ENCODE data around the gene TEKTIP1.

The TEKTIP1 gene

DNA sequence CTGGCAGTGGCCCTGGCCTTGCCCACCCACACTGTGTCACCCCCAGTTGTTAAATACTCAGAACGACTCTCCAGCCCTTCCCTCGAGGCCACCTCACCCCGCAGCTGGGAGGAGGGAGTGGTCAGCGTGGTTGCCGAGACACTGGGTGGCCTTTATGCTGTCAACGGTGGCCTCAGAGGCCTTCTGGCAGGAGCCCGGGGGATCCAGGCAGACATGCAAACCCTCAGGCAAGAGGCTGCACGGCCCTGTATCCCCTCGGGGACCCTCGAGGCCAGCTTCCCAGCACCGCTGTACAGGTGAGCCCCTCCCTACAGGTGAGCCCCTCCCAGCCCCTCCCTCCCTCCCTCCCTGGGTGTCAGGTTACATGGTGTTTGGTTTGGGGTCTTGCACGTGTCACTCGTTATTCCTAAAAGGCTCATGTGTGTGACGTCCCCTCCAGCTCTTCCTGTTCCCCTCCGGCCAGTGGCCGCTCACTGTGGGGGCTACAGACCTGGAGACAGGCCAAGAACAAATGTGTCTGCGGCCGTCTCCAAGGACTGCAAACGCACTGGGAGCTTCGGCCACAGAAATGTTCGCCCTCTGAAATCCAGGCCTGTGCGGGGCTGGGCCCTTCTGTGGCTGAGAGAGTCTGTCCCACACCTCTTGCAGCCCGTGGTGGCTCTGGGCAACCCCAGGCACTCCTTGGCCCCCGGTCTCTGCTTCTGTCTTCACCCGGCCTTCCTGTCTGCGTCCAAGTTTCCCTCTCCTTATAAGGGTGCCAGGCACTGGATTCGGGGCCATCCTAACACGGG is at the start of gene TEKTIP1:
TEKTIP1 (plus strand) TSS at position 210 of the 791 bp plus-strand sequence; CDS start at position 214, 4 bp downstream.
- DNase-seq (ENCODE audit: low spot score), result no peak

DNA sequence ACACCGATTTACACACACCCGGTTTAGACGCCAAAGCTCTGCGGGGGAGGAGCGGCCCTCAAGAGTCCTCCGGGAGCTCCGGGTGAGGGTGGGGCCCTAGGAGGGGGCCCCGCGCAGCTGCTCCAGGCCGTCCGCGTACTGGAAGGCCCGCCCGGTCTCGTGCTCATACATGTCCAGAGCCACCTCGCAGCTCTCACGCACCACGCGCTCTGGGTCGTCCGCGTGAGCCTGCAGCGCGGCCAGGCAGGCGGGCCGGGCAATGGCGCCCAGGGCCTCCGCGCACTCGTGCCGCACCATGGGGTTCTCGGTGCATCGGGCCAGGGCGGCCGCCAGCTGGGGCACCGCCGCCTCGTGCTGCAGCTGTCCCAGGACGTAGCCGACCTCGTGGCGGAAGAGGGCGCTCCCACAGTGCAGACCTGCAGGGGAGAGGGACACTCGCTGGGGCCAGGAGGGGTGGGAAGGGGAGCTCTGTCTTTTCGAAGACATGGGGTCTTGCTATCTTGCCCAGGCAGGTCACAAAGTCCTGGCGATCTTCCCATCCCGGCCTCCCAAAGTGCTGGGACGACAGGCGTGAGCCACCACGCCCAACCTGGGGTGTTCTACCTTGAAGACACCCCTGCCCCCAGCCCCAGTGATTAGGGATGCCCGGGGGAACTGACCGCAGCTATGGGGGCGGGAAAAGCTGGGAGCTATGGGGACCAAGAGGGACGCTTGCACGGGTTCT is 47.4 kb upstream of the TEKTIP1 start:
- DNase-seq (ENCODE audit: low spot score), result no peak

DNA sequence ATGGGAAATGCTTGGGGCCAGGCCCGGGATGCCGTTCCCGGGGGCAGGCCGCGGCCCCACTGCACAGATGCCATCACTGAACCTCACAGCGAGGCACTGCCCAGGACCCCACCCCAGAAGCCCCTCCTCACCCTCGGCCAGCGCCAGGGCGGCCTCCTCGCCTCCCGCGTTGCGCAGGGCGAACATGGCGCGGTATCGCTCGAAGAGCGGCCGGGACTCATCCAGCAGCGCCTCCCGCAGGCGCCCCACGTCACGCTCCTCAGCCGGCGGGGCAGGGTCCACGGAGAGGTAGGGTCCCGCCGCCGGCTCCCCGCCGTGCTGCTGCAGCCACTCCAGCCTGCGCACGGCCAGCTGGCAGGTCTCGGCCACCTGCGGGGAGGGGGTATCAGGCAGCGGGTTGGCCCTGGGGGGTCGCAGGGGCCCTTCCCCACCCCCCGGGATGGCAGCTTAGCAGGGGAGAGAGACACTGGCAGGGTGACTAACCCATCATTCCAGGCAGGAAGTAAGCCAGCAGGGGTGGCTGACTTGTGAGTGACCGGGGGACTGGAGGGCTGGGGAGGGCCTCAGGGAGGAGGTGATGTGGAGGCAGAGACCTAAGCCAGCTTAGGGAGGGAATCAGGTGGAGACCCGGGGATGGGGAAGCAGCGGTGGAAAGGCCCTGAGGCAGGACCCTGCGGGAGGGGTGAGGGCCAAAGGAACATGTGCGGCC is 46.7 kb upstream of the TEKTIP1 start:
- no peak for DNase-seq (ENCODE audit: low spot score)

DNA sequence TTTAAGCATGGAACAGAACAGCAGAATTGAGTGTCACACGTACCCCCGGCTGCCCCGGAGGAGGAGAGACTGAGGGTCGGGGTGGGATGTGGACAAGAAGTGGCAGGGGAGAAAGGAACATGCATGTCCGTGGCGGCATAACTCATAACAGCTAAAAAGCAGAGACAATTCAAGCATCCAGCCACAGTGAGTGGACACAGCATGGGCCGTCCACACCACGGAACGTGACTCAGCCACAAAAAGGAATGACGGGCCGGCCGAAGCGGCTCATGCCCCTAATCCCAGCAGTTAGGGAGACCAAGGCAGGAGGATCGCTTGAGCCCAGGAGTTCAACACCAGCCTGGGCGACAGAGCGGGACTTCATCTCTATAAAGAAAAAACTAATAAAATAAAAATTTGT is 46.1 kb upstream of the TEKTIP1 start:
- DNase-seq (ENCODE audit: low spot score), result no peak

DNA sequence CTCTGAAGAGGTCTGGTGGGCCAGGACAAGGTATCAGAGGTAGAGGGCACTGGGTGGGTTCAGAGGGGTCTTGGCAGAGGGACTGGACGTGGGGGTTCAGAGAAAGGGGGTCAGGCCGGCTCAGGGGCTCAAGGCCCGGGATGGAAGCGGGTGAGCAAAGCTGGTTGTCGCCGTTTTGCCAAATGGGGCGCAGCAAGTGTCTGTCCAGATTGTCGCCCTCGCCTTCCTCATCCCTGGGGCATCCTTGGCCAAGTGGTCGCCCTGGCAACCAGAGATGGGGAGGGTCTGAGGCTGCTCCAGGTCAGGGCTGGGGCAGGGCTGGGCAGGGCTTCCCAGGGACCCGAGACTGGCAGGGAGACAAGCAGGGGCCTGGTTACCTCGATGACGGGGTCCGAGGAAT is 45.3 kb upstream of the TEKTIP1 start:
- no peak for DNase-seq (ENCODE audit: low spot score)

DNA sequence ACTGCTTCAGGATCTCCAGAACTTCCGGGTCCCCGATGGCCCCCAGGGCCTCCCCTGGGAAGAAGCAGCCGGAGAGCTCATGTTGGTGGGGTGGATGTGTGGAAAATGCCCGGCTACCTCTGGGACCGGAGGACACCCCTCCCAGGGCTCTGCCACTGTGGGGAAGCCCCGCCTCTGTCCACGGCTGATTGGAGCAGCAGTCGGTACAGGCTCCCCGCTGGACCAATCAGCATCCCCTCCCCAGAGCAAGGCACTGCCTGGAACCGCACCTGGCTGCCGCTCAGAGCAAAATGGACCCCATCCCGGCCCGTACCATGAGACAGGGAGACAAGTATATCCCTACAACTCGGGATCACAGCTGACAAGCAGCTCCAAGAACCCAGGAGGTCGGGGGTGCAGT is 44.9 kb upstream of the TEKTIP1 start:
- DNase-seq (ENCODE audit: low spot score), result peak; percentile 49

DNA sequence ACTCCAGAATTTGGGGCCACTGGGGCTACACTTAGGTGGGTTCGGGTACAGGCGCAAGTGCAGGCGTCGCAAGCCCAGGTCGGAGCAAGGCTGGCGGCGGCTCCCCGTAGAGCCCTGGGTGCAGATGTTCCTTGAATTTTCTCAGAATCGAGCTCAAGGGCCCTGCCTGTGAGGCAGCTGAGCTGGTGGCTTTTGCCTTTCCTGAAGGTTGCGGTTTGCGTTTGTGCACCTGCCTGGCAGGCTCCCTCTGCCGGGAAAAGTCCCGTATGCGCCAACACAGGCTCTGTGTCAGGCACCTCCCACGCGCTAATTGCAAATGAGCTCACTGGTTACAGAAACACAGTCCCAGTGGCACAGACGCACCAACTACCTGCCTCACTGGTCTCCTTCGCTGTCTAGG is 44.4 kb upstream of the TEKTIP1 start:
- DNase-seq (ENCODE audit: low spot score), result peak; percentile 39

DNA sequence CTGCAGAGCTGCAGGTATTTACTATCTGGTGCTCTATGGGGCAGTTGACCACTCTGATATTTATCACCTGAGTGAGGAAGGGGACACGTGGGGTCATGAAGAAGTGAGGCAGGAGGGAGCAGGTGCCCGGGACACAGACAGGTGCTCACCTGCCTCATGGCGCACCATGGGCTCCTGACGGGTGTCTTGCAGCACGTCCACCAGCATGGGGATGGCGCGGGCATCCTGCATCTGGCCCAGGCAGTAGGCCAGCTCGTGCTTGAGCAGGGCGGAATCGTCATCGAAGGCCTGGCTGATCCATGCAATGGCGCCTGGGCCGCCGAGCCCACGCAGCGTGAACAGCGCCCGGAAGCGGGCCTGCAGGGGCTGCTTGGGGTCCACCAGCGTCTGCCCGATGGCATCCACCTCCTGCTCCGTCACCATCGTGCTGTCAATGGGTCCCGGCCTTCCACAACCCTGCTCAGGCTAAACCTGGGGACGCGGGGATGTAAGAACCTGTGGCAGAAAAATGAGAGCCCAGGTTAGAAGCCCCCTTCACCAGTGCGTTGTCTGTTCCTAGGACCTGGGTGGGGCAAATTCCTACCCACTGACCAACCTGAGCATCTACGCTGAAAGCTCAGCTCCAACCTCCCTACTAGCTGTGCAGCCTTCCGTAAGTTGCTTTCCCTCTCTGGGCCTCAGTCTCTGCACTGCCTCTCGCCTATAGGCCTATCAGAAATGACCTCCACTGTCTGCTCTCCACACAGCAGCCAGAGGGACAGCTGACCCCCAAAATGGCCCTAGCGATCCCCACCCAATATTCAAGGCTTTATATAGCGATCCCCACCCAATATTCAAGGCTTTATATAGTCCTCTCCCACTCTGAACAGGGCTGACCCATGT is 42.3 kb upstream of the TEKTIP1 start:
- no peak for DNase-seq (ENCODE audit: low spot score)

DNA sequence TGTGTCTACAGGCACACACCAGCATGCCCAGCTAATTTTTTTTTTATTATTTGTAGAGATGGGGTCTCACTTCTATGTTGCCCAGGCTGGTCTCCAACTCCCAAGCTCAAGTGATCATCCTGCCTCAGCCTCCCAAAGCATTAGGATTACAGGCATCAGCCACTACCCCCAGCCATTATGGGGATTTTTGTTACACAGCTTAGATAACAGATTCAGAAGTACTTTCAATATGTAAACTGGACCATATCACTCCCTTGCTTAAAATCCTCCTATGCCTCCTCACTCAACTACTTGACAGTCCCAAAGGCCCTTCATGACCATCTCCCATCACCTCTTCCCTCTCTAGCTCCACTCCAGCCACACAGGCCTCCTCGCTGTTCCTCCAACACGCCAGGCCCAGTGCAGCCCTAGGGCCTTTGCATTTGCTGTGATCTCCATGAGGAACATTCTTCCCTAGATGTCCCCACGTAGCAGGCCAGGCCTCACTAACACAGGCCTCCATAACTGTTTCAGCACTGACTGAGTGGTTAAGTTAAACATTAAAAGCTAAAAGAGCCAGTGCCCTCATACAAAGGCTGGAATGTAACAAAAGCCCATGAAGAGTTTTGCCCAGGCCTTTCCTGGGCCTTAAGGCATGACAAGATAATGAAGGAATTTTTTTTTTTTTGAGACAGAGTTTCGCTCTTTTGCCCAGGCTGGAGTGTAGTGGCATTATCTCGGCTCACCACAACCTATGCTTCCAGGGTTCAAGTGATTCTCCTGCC is 41.0 kb upstream of the TEKTIP1 start:
- no peak for DNase-seq (ENCODE audit: low spot score)

DNA sequence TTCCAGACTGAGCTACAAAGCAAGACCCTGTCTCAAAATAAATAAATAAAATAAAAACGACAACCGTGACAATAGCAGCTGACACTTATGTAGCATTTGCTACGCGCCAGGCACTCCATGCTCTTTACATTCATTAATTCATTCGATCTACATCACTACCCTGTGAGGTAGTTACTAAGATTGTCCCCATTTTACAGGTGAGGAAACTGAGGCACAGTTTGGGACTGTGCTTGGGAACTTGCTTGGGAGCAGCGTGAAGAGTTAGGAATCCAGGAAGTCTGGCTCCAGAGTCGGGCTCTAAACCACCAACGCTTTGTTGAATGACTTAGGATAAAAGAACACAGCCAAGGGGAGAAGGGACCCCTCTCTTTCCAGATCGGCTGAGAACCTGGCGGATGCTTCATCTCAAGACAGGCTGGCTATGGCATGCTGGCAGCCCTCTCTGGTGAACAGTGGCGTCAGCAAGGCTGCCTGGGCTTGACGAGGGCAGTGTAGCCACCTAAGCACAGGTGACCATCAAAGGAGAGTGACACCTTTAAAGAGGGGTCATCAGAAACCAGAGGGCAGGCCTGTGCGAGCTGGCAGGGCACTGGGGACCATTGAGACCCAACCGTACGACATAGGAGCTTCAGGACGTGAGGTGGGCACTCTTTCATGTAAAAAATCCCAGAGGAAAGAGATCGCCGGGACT is 39.1 kb upstream of the TEKTIP1 start:
- DNase-seq (ENCODE audit: low spot score), result no peak

DNA sequence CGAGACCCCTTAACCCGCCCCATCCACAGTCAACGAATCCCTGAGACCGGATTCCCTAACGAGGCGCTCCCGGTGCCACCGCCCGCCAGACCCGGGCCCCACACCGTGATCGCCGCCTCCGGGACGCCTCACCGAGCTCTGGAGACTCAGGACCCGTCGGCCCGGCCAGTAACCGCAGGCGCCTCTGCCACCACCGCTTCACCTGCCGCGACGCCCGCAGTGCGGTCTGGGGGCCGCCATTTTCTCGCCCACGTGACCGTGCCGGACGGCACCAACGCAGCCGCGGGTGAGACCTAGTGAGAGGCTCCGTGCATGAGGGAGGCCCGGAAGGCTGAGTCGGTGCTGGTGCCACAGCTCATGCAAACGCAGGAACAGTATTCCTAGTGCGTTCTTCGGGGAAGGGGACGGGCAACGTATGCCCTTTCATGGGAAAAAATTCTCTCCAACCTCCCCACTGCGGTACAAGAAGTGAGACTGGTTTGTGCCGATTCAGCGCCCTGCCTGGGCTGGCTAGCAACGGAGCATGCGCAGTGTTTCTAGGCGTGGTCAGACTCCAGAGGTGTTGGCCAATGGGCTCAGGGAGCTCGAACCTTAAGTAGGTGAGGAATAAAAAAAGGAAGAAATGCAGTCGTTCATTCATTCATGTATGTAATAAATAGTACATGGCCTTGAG is 38.4 kb upstream of the TEKTIP1 start, which contains the start of gene DOHH:
DOHH (minus strand) TSS at position 246 of the 673 bp plus-strand sequence. CDS start 3,860 bp downstream, outside the sequence.
- peak; percentile 97 for DNase-seq (ENCODE audit: low spot score)

DNA sequence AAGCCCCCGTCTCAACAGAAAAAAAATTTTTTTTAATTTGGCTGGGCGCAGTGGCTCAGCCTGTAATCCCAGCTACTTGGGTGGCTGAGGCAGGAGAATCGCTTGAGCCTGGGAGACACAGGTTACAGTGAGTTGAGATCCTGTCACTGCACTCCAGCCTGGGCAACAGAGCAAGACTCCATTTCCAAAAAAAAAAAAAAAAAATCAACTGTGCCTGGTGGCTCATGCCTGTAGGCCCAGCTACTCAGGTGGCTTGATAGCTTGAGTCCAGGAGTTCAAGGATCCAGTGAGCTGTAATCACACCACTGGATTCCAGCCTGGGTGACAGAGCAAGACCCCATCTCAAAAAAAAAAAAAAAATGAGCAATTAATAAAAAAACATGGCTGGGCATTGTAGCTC is 37.2 kb upstream of the TEKTIP1 start:
- DNase-seq (ENCODE audit: low spot score), result no peak

DNA sequence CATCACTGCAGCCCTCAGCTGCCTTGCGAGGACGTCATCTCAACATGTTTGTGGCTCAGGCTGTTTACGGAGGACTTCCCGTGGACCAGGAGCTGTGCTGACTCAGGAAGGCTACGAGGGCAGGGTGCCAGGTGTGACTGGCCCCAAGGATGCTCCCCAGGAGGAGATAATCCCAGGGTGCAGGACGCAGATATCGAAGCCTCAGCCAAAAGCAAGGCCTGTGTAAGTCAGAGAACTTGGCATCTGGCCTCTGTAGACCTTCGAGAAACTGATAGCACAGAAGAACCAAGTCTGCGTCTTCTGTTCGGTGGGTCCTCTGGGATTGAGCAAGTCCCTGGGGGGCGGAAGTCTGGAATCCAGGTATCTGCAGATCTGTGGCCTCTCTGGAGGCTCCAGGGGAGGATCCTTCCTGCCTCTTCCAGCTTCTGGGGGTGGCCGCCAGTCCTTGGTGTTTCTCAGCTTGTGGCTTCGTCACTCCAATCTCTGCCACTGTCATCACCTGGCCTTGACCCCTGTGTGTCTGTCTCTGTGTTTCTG is 35.9 kb upstream of the TEKTIP1 start:
- DNase-seq (ENCODE audit: low spot score), result no peak

DNA sequence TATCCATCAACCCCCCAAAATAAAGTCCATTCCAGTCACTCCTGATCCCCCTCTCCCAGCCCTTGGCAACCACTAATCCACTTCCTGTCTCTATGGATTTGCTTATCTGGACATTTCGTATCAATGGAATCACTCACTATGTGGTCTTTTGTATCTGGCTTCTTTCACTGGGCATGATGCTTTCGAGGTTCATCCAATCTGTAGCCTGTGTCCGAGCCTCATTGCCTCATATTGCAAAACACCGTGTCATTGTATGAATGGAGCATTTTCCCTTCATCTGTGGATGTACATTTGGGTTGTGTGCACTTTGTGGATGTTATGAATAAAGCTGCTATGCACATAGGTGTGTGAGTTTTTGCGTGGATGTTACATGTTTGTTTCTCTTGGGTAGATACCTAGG is 34.2 kb upstream of the TEKTIP1 start:
- DNase-seq (ENCODE audit: low spot score), result no peak

DNA sequence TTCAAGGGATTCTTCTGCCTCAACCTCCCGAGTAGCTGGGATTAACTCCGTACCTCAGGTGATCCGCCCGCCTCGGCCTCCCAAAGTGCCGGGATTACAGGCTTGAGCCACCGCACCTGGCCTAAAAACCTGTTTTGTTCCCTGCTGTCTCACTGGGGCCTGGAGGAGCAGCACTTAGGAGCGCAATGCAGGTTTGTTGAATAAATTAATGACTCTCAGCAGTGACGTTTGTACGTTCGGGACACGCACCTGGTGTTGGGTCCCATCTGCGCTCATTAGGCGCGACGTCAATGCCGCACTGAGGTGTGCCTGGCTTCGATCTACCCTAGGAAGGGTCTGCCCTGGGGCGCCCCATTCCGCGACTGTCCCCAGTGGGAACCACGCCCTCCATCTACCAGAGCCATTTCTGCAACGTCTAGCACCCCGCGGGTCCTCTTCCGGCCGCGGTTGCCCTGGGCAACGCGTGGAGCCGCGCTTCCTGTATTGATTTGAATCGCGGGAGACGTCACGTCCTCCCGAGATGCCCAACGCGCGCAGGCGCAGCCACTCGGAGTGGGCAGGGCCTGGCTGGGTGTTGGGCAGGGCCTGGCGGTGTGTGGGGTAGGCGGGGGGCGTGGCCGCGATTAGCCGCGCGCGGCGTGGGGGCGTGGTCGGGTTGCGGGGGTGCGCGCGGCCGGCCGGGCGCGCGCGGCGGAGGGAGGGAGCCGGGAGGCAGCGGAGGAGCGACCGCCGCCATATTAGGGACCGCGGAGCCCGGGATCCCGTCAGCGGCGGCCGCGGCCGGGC is 33.2 kb upstream of the TEKTIP1 start, which contains the start of gene FZR1:
FZR1 (plus strand) TSS at position 714 of the 786 bp plus-strand sequence. CDS start 16,679 bp downstream, outside the sequence.
- DNase-seq (ENCODE audit: low spot score), result peak; percentile 100

DNA sequence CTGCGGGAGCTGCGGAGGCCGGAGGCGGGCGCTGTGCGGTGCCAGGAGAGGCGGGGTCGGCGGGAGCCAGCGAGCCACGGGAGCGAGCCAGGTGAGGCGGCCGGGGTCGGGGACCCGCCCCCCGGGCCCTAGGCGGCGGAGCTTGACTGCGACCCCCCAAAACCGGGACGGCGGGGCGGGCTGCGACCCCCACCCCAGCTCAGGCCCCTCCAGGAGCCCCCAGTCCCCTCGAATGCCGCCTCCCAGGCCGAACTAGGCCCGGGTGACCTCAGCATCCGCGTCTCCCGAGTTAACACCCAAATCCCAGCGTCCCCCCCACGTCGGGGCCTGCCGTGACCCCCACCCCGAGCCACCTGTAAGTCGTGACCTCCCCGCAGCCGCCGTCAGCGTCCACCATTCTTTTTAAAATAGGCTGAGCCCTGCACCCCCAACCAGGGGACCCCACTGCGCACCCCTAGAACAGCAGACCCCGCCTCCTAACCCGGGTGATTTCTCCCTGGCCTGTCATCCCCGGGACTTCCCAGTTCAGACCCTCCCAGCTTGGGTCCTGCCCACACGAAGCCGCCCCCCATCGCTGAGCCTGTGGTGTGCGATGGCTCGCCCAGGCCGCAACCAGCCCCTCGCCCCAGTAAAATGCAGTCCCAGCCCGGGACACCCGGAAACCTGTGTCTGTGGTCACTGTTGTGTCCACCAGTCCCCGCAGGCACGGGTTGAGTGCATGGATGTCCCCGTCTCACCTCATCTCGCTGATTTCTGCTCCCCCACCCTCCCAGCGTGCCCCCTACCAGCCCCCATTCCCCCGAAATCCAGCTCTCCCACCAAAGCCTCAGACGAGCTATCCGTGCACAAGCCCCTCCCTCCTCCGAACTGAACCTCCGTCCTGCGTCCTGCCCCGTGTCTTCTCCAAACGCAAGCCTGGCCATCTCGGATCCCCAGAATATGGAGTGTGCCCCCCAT is 32.3 kb upstream of the TEKTIP1 start:
- DNase-seq (ENCODE audit: low spot score), result no peak

DNA sequence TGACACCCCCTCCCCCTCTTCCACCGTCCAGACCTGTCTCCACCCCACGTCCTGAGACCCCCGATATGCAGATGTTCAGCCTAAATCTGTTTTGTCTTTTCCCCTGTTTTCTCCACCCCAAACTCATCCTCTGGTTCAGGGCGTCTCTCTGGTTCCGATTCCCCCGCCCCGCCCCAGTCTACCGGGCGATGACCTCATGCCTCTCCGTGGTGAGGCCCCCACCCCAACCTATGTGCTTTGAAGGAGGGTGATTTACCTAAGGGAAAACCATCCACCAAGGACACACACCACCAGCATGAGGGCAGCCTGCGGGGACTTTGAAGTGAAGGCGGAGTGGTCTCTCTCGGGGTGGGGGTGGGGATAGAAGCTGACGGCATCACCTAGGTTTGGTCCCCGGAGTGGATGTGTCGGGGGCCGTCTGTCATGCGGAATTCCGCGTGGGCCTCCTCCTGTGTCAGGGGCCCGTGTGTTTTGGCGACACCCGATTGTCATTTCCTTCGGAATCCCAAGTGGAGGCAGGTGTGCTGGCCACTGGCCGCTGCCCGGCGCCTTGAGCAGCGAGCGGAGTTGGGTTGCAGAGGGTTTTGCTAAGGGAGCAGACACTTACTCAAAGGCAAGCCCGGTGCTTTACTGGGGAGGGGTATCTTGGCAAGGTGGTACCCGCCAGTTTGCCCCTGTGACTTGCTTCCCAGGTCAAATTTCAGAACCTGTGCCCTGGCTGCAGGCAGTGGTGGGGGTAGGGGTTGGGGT is 31.4 kb upstream of the TEKTIP1 start:
- no peak for DNase-seq (ENCODE audit: low spot score)

Data from activated CD4-positive, alpha-beta T cell treated with anti-CD3 and anti-CD28 coated beads, Interleukin-2, Interleukin-4, amounts not matched to agents 100 ng/mL and 50 ng/mL, durations not matched to agents 16 hours and 8 hours (primary cell).